GM23338 (cell line): ENCODE data around the gene RNF168. TPM values are rescaled to one million over a fixed set of nuclear protein-coding genes. Genes with fewer than 3 reads are reported as not detected.

Experiments
- ATAC-seq: fragments of 200-7000 bp; cut with Tn5 transposase; 3 replicates; pipeline ENCODE4 v1.9.1; 2020
- DNase-seq: peaks from one replicate; pipeline ENCODE4 v3.0.0-alpha.2; 2015; ENCODE audit warnings: low spot score
- H2AFZ ChIP-seq: fragments of 200-600 bp; sonication (generic); 2 replicates; pipeline ENCODE4 v1.8.0; 2016; ENCODE audit warnings: antibody characterized with exemption, mild to moderate bottlenecking, moderate library complexity
- H3F3A ChIP-seq: fragments of 200-600 bp; sonication (generic); replicated peaks from 2 replicates; pipeline ENCODE4 v1.8.0; 2017; ENCODE audit warnings: antibody characterized with exemption, mixed run types, low read depth
- H3K27ac ChIP-seq: fragments of 200-600 bp; sonication (generic); 2 replicates; pipeline ENCODE4 v1.6.1; 2016; ENCODE audit warnings: low read depth
- H3K27me3 ChIP-seq: fragments of 200-600 bp; sonication (generic); 2 replicates; pipeline ENCODE4 v1.8.0; 2016; ENCODE audit warnings: mild to moderate bottlenecking, mixed run types, moderate library complexity; ENCODE audit not compliant: insufficient read depth
- H3K36me3 ChIP-seq: fragments of 200-600 bp; sonication (generic); 2 replicates; pipeline ENCODE4 v1.8.0; 2016; ENCODE audit warnings: mild to moderate bottlenecking; ENCODE audit not compliant: insufficient read depth
- H3K4me1 ChIP-seq: fragments of 200-600 bp; sonication (generic); 2 replicates; pipeline ENCODE4 v1.8.0; 2016; ENCODE audit warnings: mild to moderate bottlenecking, moderate library complexity; ENCODE audit not compliant: insufficient read depth
- H3K4me2 ChIP-seq: fragments of 200-600 bp; sonication (generic); 2 replicates; pipeline ENCODE4 v1.7.1; 2017; ENCODE audit warnings: mixed run types
- H3K4me3 ChIP-seq: fragments of 200-600 bp; sonication (generic); 2 replicates; pipeline ENCODE4 v1.6.1; 2016; ENCODE audit warnings: mixed run types
- H3K79me2 ChIP-seq: fragments of 200-600 bp; sonication (generic); replicated peaks from 2 replicates; pipeline ENCODE4 v1.8.0; 2017; ENCODE audit warnings: mild to moderate bottlenecking; ENCODE audit not compliant: insufficient read depth
- H3K9me2 ChIP-seq: fragments of 200-600 bp; sonication (generic); 2 replicates; pipeline ENCODE4 v1.8.0; 2017; ENCODE audit not compliant: insufficient read depth
- H4K20me1 ChIP-seq: fragments of 200-600 bp; sonication (generic); replicated peaks from 2 replicates; pipeline ENCODE4 v1.8.0; 2017; ENCODE audit warnings: mild to moderate bottlenecking; ENCODE audit not compliant: insufficient read depth
- H3K27ac Mint-ChIP-seq: 2 replicates; pipeline ENCODE4 v1.8.0; 2020; ENCODE audit warnings: inconsistent platforms, mild to moderate bottlenecking, moderate library complexity, mixed read lengths
- H3K27me3 Mint-ChIP-seq: 3 replicates; pipeline ENCODE4 v1.8.0; 2022; ENCODE audit warnings: low read depth, mild to moderate bottlenecking, moderate library complexity, mixed read lengths, inconsistent platforms; ENCODE audit not compliant: insufficient read depth, poor library complexity
- H3K36me3 Mint-ChIP-seq: 3 replicates; pipeline ENCODE4 v1.8.0; 2021; ENCODE audit warnings: low read depth, mild to moderate bottlenecking, inconsistent platforms, moderate library complexity, mixed read lengths
- H3K4me1 Mint-ChIP-seq: 3 replicates; pipeline ENCODE4 v1.8.0; 2020; ENCODE audit warnings: mild to moderate bottlenecking, inconsistent platforms, mixed read lengths
- H3K4me3 Mint-ChIP-seq: 3 replicates; pipeline ENCODE4 v1.8.0; 2021; ENCODE audit warnings: moderate library complexity, mild to moderate bottlenecking, inconsistent platforms, mixed read lengths
- H3K9me3 Mint-ChIP-seq: 3 replicates; pipeline ENCODE4 v1.8.0; 2020; ENCODE audit warnings: moderate library complexity, mild to moderate bottlenecking, inconsistent platforms, mixed read lengths
- CTCF ChIP-seq, 2 experiments: fragments of 200-600 bp in 1 of 2; sonication (generic) in 1 of 2; conservative IDR thresholded peaks; 2 replicates each; pipeline versions ENCODE4 v1.5.1 to v1.6.1; 2016 to 2017; ENCODE audit warnings: antibody characterized with exemption in 2 of 2, low read depth in 2 of 2, mild to moderate bottlenecking in 2 of 2, moderate library complexity in 1 of 2
- EZH2 ChIP-seq: fragments of 200-600 bp; sonication (generic); IDR thresholded peaks from one replicate; pipeline ENCODE4 v1.8.0; 2017; ENCODE audit warnings: antibody characterized with exemption, mild to moderate bottlenecking, low read depth; ENCODE audit not compliant: unreplicated experiment
- EZH2phosphoT487 ChIP-seq: fragments of 200-600 bp; sonication (generic); IDR thresholded peaks from one replicate; pipeline ENCODE4 v1.8.1; 2018; ENCODE audit warnings: antibody characterized with exemption; ENCODE audit not compliant: unreplicated experiment
- JUNB ChIP-seq: IDR thresholded peaks from one replicate; pipeline ENCODE4 v1.6.1; 2016; ENCODE audit warnings: antibody characterized with exemption; ENCODE audit not compliant: unreplicated experiment
- POLR2AphosphoS5 ChIP-seq: IDR thresholded peaks from 2 replicates; pipeline ENCODE4 v1.6.1; 2016; ENCODE audit warnings: antibody characterized with exemption, low read depth
- ZNF114 ChIP-seq: fragments of 250-450 bp; sonication (Bioruptor Pico); IDR thresholded peaks from 2 replicates; pipeline ENCODE4 v1.5.0; 2020; ENCODE audit warnings: mild to moderate bottlenecking, moderate library complexity
- ZNF331 ChIP-seq: fragments of 250-450 bp; sonication (Bioruptor Pico); IDR thresholded peaks from 2 replicates; pipeline ENCODE4 v1.5.0; 2020; ENCODE audit warnings: low read depth, mild to moderate bottlenecking, moderate library complexity
- polyA plus RNA-seq: library from polyadenylated mRNA; unstranded; fragments of >200 nt; fragmentation: Nextera tagmentation; extraction: Ambion mirVana; gene quantifications from 2 replicates; pipeline ENCODE4 v1.2.1, GENCODE V29; 2016
- total RNA-seq: library from RNA; depleted of rRNA; stranded (reverse); fragments of >200 nt; shearing (Covaris generic); gene quantifications from 2 replicates; pipeline ENCODE4 v1.2.3, GENCODE V29; 2014
- TF ChIP-seq, protein P1 (sequence below): IDR thresholded peaks from one replicate; pipeline ENCODE4 v1.6.1; 2018; ENCODE audit warnings: antibody characterized with exemption; ENCODE audit not compliant: unreplicated experiment
- TF ChIP-seq, protein P2 (sequence below): IDR thresholded peaks from 2 replicates; pipeline ENCODE4 v1.6.1; 2016; ENCODE audit warnings: antibody characterized with exemption

The RNF168 gene
- total and polyA plus RNA-seq, 2 experiments from 2014 or later: 33.0 to 53.0 TPM

DNA sequence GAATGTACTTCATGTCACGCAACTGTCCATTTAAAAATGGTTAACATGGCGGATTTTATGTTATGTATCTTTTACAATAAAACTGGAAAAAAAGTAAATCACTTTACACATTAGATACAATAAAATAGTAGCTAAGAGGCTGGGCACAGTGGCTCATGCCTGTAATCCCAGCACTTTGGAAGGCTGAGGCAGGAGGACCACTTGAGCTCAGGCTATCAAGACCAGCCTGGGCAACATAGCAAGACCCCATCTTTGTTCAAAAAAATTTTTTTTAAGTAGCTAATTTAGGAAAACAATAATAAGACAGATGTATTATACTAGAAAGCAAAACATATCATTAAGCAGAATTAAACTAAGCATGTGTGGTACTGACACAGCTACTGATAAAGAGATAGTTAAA is 11.5 kb downstream of the RNF168 start:
- Histone ChIP-seq H2AFZ (no peak overlapping the region), H3K4me2 (no peak overlapping the region), H3K79me2 (peaks cover 93% of the 10 kb centered on the region), H3F3A (peaks cover 5% of the 10 kb centered on the region), H3K36me3 (peaks cover 13% of the 10 kb centered on the region; the same call in 1 of the 2 replicates), H3K27ac (no peak overlapping the region), H3K4me1 (no peaks in the 10 kb centered on the region), H4K20me1 (peaks cover 53% of the 10 kb centered on the region), H3K27me3 (no peaks in the 10 kb centered on the region), H3K9me2 (no peaks in the 10 kb centered on the region), H3K4me3 (no peak overlapping the region)
- TF ChIP-seq JUNB: no peak
- no peak for TF ChIP-seq POLR2AphosphoS5
- no peak for TF ChIP-seq ZNF114 (CRISPR knock-in tag)
- no peak for TF ChIP-seq EZH2
- Mint-ChIP-seq H3K27me3 (no peaks in the 10 kb centered on the region), H3K4me1 (no peaks in the 10 kb centered on the region), H3K9me3 (no peaks in the 10 kb centered on the region), H3K27ac (no peak overlapping the region), H3K36me3 (peaks cover 20% of the 10 kb centered on the region), H3K4me3 (no peak overlapping the region)
- ATAC-seq: no peak
- no peak for DNase-seq

DNA sequence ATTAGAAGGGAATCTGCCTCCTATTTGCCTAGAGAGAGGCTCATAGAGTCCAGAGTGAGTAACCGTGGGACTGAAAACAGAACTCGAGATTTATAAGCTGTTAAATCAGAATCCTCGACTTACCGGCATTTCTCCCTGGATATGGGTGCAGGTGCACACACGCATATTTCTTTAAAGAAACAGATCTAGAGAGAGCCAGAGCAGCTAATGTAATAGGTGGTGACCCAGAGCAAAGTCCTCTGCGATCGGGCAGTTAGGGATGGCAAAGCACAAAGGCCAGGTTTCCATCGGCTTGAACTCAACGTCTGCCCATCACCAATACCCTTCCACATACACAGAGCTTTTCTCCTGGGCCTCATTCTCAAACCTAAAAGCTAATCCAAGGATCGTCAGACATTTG is 13.8 kb downstream of the RNF168 start:
- no peaks in the 10 kb centered on the region for H3K4me1 ChIP-seq
- H4K20me1 ChIP-seq: peaks cover 37% of the 10 kb centered on the region; the same call in 1 of the 2 replicates
- peaks cover 12% of the 10 kb centered on the region for H3F3A ChIP-seq
- DNase-seq (no peak), ATAC-seq (no peak)
- no peaks in the 10 kb centered on the region for H3K9me2 ChIP-seq
- H3K27ac ChIP-seq: peak overlapping the region; percentile 75; the same call in 1 of the 2 replicates
- H3K4me3 ChIP-seq: no peak overlapping the region
- no peaks in the 10 kb centered on the region for H3K27me3 ChIP-seq
- H2AFZ ChIP-seq: no peak overlapping the region
- Mint-ChIP-seq H3K27ac (peak overlapping the region; percentile 23; the same call in 1 of the 2 replicates), H3K27me3 (no peaks in the 10 kb centered on the region), H3K4me1 (no peaks in the 10 kb centered on the region), H3K9me3 (no peaks in the 10 kb centered on the region), H3K4me3 (no peak overlapping the region), H3K36me3 (peaks cover 32% of the 10 kb centered on the region)
- peaks cover 80% of the 10 kb centered on the region for H3K79me2 ChIP-seq
- peaks cover 29% of the 10 kb centered on the region for H3K36me3 ChIP-seq
- H3K4me2 ChIP-seq: no peak overlapping the region
- TF ChIP-seq EZH2: no peak
- no peak for TF ChIP-seq CTCF (conservative IDR thresholded peaks at IDR 0.05; ENCODE audit: low read depth in 2 of 2)
- TF ChIP-seq JUNB: no peak
- no peak for TF ChIP-seq ZNF331
- TF ChIP-seq, protein P1, sequence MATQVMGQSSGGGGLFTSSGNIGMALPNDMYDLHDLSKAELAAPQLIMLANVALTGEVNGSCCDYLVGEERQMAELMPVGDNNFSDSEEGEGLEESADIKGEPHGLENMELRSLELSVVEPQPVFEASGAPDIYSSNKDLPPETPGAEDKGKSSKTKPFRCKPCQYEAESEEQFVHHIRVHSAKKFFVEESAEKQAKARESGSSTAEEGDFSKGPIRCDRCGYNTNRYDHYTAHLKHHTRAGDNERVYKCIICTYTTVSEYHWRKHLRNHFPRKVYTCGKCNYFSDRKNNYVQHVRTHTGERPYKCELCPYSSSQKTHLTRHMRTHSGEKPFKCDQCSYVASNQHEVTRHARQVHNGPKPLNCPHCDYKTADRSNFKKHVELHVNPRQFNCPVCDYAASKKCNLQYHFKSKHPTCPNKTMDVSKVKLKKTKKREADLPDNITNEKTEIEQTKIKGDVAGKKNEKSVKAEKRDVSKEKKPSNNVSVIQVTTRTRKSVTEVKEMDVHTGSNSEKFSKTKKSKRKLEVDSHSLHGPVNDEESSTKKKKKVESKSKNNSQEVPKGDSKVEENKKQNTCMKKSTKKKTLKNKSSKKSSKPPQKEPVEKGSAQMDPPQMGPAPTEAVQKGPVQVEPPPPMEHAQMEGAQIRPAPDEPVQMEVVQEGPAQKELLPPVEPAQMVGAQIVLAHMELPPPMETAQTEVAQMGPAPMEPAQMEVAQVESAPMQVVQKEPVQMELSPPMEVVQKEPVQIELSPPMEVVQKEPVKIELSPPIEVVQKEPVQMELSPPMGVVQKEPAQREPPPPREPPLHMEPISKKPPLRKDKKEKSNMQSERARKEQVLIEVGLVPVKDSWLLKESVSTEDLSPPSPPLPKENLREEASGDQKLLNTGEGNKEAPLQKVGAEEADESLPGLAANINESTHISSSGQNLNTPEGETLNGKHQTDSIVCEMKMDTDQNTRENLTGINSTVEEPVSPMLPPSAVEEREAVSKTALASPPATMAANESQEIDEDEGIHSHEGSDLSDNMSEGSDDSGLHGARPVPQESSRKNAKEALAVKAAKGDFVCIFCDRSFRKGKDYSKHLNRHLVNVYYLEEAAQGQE: no peak
- no peak for TF ChIP-seq ZNF114 (CRISPR knock-in tag)
- TF ChIP-seq EZH2phosphoT487: no peak
- TF ChIP-seq, protein P2, sequence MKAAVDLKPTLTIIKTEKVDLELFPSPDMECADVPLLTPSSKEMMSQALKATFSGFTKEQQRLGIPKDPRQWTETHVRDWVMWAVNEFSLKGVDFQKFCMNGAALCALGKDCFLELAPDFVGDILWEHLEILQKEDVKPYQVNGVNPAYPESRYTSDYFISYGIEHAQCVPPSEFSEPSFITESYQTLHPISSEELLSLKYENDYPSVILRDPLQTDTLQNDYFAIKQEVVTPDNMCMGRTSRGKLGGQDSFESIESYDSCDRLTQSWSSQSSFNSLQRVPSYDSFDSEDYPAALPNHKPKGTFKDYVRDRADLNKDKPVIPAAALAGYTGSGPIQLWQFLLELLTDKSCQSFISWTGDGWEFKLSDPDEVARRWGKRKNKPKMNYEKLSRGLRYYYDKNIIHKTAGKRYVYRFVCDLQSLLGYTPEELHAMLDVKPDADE: no peak
